Germinal center (tissue), 1 donor: ENCODE measurements around the gene DNPH1.
A peak's percentile ranks its signal among the peaks of the same experiment; 100 is the strongest.

ENCODE experiments used
- DNase-seq: peaks from one replicate; pipeline ENCODE4 v3.0.0; 2012; ENCODE audit warnings: mixed read lengths, low spot score

The DNPH1 gene

GRCh38 chr6:43263314-43264178 lies 34.3 kb upstream of the DNPH1 start:
- peak; percentile 86 for DNase-seq

- DNase-seq, result no peak
Observed at GRCh38 chr6:43262780-43263313, 33.6 kb upstream of the DNPH1 start.

GRCh38 chr6:43262000-43262779 lies 32.9 kb upstream of the DNPH1 start:
- DNase-seq, result no peak

- no peak for DNase-seq
Observed at GRCh38 chr6:43261198-43261597, 31.9 kb upstream of the DNPH1 start.

- DNase-seq, result no peak
Observed at GRCh38 chr6:43260791-43261190, 31.5 kb upstream of the DNPH1 start.

GRCh38 chr6:43258807-43259686 lies 29.8 kb upstream of the DNPH1 start:
- DNase-seq, result no peak

GRCh38 chr6:43258180-43258579 lies 28.9 kb upstream of the DNPH1 start:
- DNase-seq, result no peak

GRCh38 chr6:43257367-43258145 lies 28.3 kb upstream of the DNPH1 start:
- no peak for DNase-seq

GRCh38 chr6:43256670-43257366 lies 27.5 kb upstream of the DNPH1 start:
- DNase-seq, result no peak

- no peak for DNase-seq
Observed at GRCh38 chr6:43255408-43256054, 26.2 kb upstream of the DNPH1 start.

GRCh38 chr6:43254846-43255245 lies 25.6 kb upstream of the DNPH1 start:
- no peak for DNase-seq

- no peak for DNase-seq
Observed at GRCh38 chr6:43254138-43254817, 25.0 kb upstream of the DNPH1 start.

- DNase-seq, result no peak
Observed at GRCh38 chr6:43253401-43253800, 24.1 kb upstream of the DNPH1 start.

- no peak for DNase-seq
Observed at GRCh38 chr6:43250992-43251373, 21.7 kb upstream of the DNPH1 start.

GRCh38 chr6:43248791-43249190 lies 19.5 kb upstream of the DNPH1 start:
- no peak for DNase-seq

GRCh38 chr6:43248101-43248500 lies 18.8 kb upstream of the DNPH1 start:
- no peak for DNase-seq

GRCh38 chr6:43247114-43247999 lies 18.1 kb upstream of the DNPH1 start:
- peak; percentile 93 for DNase-seq
